ENCODE results near the gene PTPRN2. TPM values are rescaled to one million over a fixed set of nuclear protein-coding genes. Genes with fewer than 3 reads are reported as not detected.

The PTPRN2 gene
- polyA plus RNA-seq, 1 of the 3 experiments (the other 2 are of a cell fraction) = 4.0 TPM

- Histone ChIP-seq H3K27me3 (ENCODE audit: insufficient read depth) (no peaks in the 10 kb centered on the region), H3K36me3 (replicated peaks in 1 of 2; ENCODE audit: control insufficient read depth in 1 of 2, insufficient read depth in 2 of 2, low read length in 1 of 2) (no peaks in the 10 kb centered on the region), H3K9ac (no peak overlapping the region), H3F3A (replicated peaks; ENCODE audit: insufficient read depth) (no peaks in the 10 kb centered on the region), H3K27ac (ENCODE audit: low read depth in 2 of 2, low read length in 1 of 2) (no peak overlapping the region), H3K4me3 (ENCODE audit: low read depth in 2 of 2, low read length in 1 of 2) (no peak overlapping the region), H3K4me2 (no peak overlapping the region), H3K9me2 (no peaks in the 10 kb centered on the region), H3K79me2 (ENCODE audit: insufficient read depth) (no peaks in the 10 kb centered on the region), H2AFZ (ENCODE audit: low read depth) (no peak overlapping the region), H4K20me1 (ENCODE audit: insufficient read depth) (no peaks in the 10 kb centered on the region), H3K4me1 (ENCODE audit: control insufficient read depth in 1 of 2, insufficient read depth in 2 of 2, low read depth in 1 of 2, low read length in 1 of 2) (peaks cover 0 to 7% of the 10 kb centered on the region in 2 experiments; a peak in 1 of 4 replicates), H3K9me3 (peaks cover under 1% of the 10 kb centered on the region; the same call in 1 of the 2 replicates)
- no peak for TF ChIP-seq EZH2phosphoT487 (IDR thresholded peaks at IDR 0.05; ENCODE audit: borderline replicate concordance, low read depth)
- no peak for TF ChIP-seq FOXJ3 (CRISPR knock-in tag; IDR thresholded peaks at IDR 0.05)
- no peak for TF ChIP-seq MEF2A (IDR thresholded peaks at IDR 0.05; ENCODE audit: borderline replicate concordance, low read depth)
- TF ChIP-seq SMC3 (IDR thresholded peaks at IDR 0.05; ENCODE audit: low read depth, low read length) = no peak
- no peak for TF ChIP-seq FOXM1 (IDR thresholded peaks at IDR 0.05; ENCODE audit: low read depth)
- TF ChIP-seq CTCF (IDR thresholded peaks at IDR 0.05) = no peak
- no peak for TF ChIP-seq NRF1 (IDR thresholded peaks at IDR 0.05; ENCODE audit: low read depth, low read length)
- TF ChIP-seq SIN3A (IDR thresholded peaks at IDR 0.05; ENCODE audit: borderline replicate concordance, low read depth, low read length) = no peak
- TF ChIP-seq YY1 (IDR thresholded peaks at IDR 0.05; ENCODE audit: low read depth) = no peak
- TF ChIP-seq MAX (IDR thresholded peaks at IDR 0.05; ENCODE audit: low read depth) = no peak
- TF ChIP-seq GATA2 (CRISPR knock-in tag; IDR thresholded peaks at IDR 0.05) = no peak
- no peak for TF ChIP-seq CHD2 (IDR thresholded peaks at IDR 0.05; ENCODE audit: low read length, partially characterized antibody)
- no peak for TF ChIP-seq RAD21 (IDR thresholded peaks at IDR 0.05; ENCODE audit: low read length)
- no peak for TF ChIP-seq ELF1 (IDR thresholded peaks at IDR 0.05)
- TF ChIP-seq NFIC (IDR thresholded peaks at IDR 0.05; ENCODE audit: borderline replicate concordance) = no peak
- TF ChIP-seq IRF3 (IDR thresholded peaks at IDR 0.05; ENCODE audit: low read depth, low read length) = no peak
- TF ChIP-seq PBX3 (IDR thresholded peaks at IDR 0.05) = no peak
- TF ChIP-seq USF2 (IDR thresholded peaks at IDR 0.05; ENCODE audit: borderline replicate concordance, low read depth, low read length) = no peak
- TF ChIP-seq POLR2AphosphoS5 (IDR thresholded peaks at IDR 0.05; ENCODE audit: low read depth, low read length) = no peak
- TF ChIP-seq TCF12 (IDR thresholded peaks at IDR 0.05) = no peak
- 43% methylated on average over 9 of the region's 10 CpGs for WGBS (ENCODE audit: low lambda C conversion rate)
- ChIA-PET POLR2A (no interaction called here), CTCF (no interaction called here)
- DNase-seq = no peak
Measured at GRCh38 chr7:157723205-157723604, 864.4 kb downstream of the PTPRN2 start.
